Type B pancreatic cell (in vitro differentiated cells): ENCODE measurements around the gene FXYD3. TPM values are rescaled to one million over a fixed set of nuclear protein-coding genes. Genes with fewer than 3 reads are reported as not detected.

ENCODE experiments used
- DNase-seq: peaks from one replicate; pipeline ENCODE4 v3.0.0; 2021; ENCODE audit warnings: mixed read lengths; ENCODE audit not compliant: unreplicated experiment; ENCODE audit errors: extremely low spot score
- H3K27ac Mint-ChIP-seq: 2 replicates; pipeline ENCODE4 v1.8.0; 2021; ENCODE audit warnings: mild to moderate bottlenecking, mixed read lengths
- H3K27me3 Mint-ChIP-seq: 2 replicates; pipeline ENCODE4 v1.8.0; 2021; ENCODE audit warnings: mixed read lengths
- H3K36me3 Mint-ChIP-seq: 2 replicates; pipeline ENCODE4 v1.8.0; 2021; ENCODE audit warnings: mixed read lengths
- H3K4me1 Mint-ChIP-seq: one replicate; pipeline ENCODE4 v1.8.0; 2021; ENCODE audit warnings: mixed read lengths; ENCODE audit not compliant: unreplicated experiment
- H3K4me3 Mint-ChIP-seq: 2 replicates; pipeline ENCODE4 v1.8.0; 2021; ENCODE audit warnings: mild to moderate bottlenecking, mixed read lengths
- H3K9me3 Mint-ChIP-seq: 2 replicates; pipeline ENCODE4 v1.8.0; 2021; ENCODE audit warnings: mixed read lengths
- total RNA-seq: library from RNA; stranded (reverse); gene quantifications from 2 replicates; pipeline ENCODE4 v1.2.1, GENCODE V29; 2021; ENCODE audit warnings: low replicate concordance
- TF ChIP-seq, protein P1 (sequence below): fragments of 200-600 bp; sonication (generic); conservative IDR thresholded peaks from 2 replicates; pipeline ENCODE4 v1.5.0; 2021; ENCODE audit warnings: antibody characterized with exemption, mild to moderate bottlenecking

Gene FXYD3
- total RNA-seq, 1 donor from 2014 or later = 77.5 TPM

DNA sequence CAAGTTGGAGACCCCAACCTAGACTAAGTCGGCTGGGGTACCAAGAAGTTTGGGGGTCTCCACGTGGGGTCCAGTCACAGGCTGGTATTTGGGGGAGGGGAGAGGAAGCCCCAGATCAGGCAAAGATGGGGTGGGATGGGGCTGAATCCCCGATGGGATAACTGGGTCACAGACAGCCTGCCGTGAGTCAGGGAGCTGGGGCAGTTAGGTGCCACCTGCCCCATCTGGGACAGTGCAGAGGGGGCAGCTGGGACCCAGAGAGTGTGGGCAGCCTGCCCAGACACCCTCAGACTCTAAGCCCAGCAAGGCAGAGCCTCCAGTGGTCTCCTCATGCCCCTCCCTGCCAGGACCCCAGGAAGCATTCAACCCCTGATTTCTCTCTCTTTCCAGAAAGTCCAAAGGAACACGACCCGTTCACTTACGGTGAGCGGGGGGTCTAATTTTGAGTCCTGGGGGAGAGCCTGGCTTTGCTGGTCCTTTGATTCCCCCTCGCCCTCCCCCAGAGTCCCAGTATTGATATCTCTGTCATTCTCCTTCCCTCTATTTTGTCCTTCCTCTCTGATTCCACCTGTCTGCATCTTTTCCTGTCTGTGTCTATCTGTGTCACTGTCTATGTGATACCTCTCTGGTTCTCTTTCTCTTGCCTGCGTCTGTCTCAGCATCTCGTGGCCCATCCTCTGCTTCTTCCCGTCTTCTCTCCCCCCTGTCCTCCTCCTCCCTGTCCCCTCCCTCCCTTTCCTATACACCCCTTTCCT lies 24.8 kb downstream of the FXYD3 start:
- H3K27ac Mint-ChIP-seq = peak overlapping the region; percentile 64
- TF ChIP-seq, protein P1, sequence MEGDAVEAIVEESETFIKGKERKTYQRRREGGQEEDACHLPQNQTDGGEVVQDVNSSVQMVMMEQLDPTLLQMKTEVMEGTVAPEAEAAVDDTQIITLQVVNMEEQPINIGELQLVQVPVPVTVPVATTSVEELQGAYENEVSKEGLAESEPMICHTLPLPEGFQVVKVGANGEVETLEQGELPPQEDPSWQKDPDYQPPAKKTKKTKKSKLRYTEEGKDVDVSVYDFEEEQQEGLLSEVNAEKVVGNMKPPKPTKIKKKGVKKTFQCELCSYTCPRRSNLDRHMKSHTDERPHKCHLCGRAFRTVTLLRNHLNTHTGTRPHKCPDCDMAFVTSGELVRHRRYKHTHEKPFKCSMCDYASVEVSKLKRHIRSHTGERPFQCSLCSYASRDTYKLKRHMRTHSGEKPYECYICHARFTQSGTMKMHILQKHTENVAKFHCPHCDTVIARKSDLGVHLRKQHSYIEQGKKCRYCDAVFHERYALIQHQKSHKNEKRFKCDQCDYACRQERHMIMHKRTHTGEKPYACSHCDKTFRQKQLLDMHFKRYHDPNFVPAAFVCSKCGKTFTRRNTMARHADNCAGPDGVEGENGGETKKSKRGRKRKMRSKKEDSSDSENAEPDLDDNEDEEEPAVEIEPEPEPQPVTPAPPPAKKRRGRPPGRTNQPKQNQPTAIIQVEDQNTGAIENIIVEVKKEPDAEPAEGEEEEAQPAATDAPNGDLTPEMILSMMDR = no peak
- DNase-seq = no peak
- H3K27me3 Mint-ChIP-seq = peaks cover 47% of the 10 kb centered on the region
- peak overlapping the region; percentile 78 for H3K4me3 Mint-ChIP-seq
- peaks cover 37% of the 10 kb centered on the region for H3K4me1 Mint-ChIP-seq
- H3K36me3 Mint-ChIP-seq = no peaks in the 10 kb centered on the region
- no peaks in the 10 kb centered on the region for H3K9me3 Mint-ChIP-seq

DNA sequence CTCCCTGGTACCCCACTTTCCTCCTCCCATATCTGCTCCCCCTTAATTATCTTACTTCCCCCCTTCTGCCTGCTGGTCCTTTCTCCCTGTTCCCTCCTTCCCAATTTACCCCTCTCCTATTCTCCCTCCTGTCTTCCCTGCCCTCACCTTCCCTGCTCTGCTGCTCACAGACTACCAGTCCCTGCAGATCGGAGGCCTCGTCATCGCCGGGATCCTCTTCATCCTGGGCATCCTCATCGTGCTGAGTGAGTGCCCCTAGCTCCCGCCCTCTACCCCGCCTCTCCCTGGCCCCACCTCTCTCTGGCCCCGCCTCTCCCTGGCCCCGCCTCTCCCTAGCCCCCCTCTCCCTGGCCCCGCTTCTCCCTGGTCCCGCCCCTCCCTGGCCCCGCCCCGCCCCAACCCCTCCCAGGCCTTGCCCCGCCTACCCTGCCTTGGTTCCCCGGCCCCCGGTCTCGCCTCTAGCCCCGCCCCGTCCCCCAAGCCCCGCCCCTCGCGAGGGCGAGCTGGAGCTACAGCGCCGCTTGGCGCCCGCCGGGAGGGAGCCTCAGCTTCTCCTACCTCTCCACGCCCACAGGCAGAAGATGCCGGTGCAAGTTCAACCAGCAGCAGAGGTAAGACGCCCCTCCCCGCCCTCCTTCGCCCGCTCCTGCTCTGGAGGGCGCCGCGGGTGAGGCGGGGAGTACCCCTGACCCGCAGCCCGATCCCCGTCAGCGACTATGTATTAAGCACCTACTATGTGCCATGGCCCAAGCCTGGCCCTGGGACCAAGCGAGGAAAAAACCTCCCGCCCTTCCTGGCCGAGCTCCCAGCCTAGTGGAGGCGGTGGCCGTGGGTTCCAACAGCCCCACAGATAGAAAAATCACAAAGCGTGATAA lies 25.6 kb downstream of the FXYD3 start:
- Mint-ChIP-seq H3K27me3 (peaks cover 48% of the 10 kb centered on the region), H3K27ac (peak overlapping the region; percentile 79), H3K9me3 (no peaks in the 10 kb centered on the region), H3K4me3 (peak overlapping the region; percentile 78), H3K4me1 (peaks cover 32% of the 10 kb centered on the region), H3K36me3 (no peaks in the 10 kb centered on the region)
- TF ChIP-seq, protein P1 = peak; percentile 37
- DNase-seq = peak; percentile 94

DNA sequence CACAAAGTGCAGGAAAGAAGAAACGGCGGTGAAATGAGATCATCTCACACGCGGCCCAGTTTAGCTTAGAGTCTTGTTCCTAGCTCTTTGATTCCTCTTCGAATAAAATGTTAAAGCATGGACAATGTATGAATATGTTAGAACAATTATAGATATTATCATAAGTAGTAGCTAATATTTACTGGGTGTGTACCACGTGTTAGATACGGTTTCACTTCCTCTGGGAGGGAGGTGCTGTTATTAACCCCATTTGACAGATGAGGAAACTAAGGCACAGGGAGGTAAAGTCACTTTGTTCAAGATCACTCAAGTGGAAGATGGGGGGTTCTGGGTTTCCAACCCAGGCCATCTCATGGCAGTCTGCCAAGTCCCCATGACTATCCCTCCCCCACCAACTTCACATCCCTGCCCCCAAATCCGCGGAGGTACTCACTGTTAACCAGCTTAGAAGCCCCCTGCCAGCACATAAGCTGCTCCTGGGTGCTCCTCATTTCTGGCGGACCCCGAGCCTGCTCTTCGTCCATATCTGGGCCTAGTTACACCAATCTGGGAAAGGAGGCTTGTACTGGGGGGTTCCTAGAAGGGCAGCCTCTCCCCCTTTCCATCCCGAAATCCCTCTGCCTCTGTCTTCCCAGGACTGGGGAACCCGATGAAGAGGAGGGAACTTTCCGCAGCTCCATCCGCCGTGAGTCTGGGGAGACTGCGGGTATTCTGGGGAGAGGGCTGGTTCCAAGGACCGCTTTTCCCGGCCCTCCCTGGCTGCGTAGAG lies 26.4 kb downstream of the FXYD3 start:
- peak overlapping the region; percentile 74 for H3K4me3 Mint-ChIP-seq
- TF ChIP-seq, protein P1 = no peak
- H3K27ac Mint-ChIP-seq = peak overlapping the region; percentile 79
- H3K4me1 Mint-ChIP-seq = peaks cover 32% of the 10 kb centered on the region
- peaks cover 53% of the 10 kb centered on the region for H3K27me3 Mint-ChIP-seq
- no peaks in the 10 kb centered on the region for H3K36me3 Mint-ChIP-seq
- DNase-seq = no peak
- no peaks in the 10 kb centered on the region for H3K9me3 Mint-ChIP-seq

DNA sequence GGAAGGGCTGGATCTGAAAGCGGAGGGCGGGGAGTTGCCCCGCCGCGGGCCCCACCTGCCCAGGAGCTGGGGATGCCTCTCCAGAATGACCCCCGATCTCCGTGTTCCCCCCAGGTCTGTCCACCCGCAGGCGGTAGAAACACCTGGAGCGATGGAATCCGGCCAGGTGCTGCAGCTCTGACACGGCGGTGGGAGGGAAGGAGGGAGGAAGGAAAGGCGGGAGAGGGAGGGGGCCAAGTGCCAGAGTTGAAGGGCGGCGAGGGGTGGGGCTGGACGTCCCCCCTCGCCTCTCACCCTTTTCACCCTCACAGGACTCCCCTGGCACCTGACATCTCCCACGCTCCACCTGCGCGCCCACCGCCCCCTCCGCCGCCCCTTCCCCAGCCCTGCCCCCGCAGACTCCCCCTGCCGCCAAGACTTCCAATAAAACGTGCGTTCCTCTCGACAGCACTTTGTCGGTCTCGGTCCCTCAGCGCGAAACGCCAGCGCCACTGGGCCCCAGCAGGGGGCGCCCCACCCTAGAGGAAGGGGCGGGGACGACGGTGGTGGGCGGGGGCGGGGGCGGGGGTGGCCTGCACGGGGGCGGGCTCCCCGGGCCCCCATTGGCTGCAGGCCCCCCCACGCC lies 27.1 kb downstream of the FXYD3 start:
- DNase-seq = no peak
- Mint-ChIP-seq H3K4me3 (peak overlapping the region; percentile 52), H3K27me3 (peaks cover 59% of the 10 kb centered on the region)

More for the DNA sequence above, 27.1 kb downstream of the FXYD3 start:
- Mint-ChIP-seq H3K36me3 (no peaks in the 10 kb centered on the region), H3K27ac (no peak overlapping the region), H3K9me3 (no peaks in the 10 kb centered on the region), H3K4me1 (peaks cover 27% of the 10 kb centered on the region)
- TF ChIP-seq, protein P1 = peak; percentile 81
